ENCODE results near the gene RALGPS1.

RALGPS1 gene

GRCh38 chr9:126938327-126938726, 23.7 kb downstream of the RALGPS1 start:
- no peak for TF ChIP-seq NFRKB (IDR thresholded peaks at IDR 0.05)
- TF ChIP-seq PKNOX1 (IDR thresholded peaks at IDR 0.05): no peak
- TF ChIP-seq TARDBP (IDR thresholded peaks at IDR 0.05): no peak
- TF ChIP-seq SUZ12 (IDR thresholded peaks at IDR 0.05): no peak
- no peak for TF ChIP-seq FOXK2 (IDR thresholded peaks at IDR 0.05)
- no peak for TF ChIP-seq CTBP1 (IDR thresholded peaks at IDR 0.05; ENCODE audit: borderline replicate concordance)
- TF ChIP-seq ARNT (IDR thresholded peaks at IDR 0.05): no peak
- no peak for TF ChIP-seq LEF1 (IDR thresholded peaks at IDR 0.05; ENCODE audit: borderline replicate concordance)
- no peak for TF ChIP-seq BHLHE40 (IDR thresholded peaks at IDR 0.05; ENCODE audit: borderline replicate concordance)
- TF ChIP-seq ZNF384 (IDR thresholded peaks at IDR 0.05): no peak
- TF ChIP-seq FOXA1 (IDR thresholded peaks at IDR 0.05): no peak
- TF ChIP-seq SP1 (IDR thresholded peaks at IDR 0.05): no peak
- no peak for TF ChIP-seq ELF4 (IDR thresholded peaks at IDR 0.05)
- no peak for TF ChIP-seq L3MBTL2 (conservative IDR thresholded peaks at IDR 0.05)
- TF ChIP-seq HDGF (IDR thresholded peaks at IDR 0.05; ENCODE audit: borderline replicate concordance): no peak
- TF ChIP-seq FOXM1 (IDR thresholded peaks at IDR 0.05; ENCODE audit: borderline replicate concordance): no peak
- no peak for DNase-seq (ENCODE audit: extremely low spot score)
- ChIA-PET POLR2A (no interaction called here), CTCF (no interaction called here)

- POLR2A ChIA-PET: no interaction called here
- CTCF ChIA-PET: interaction anchor here (0.6 to 1.8 kb wide), 7 partner anchors 13 to 360 kb away, joined by 3 to 8 read pairs (median 3); no protein-coding TSS in a partner anchor
- no peak for DNase-seq (ENCODE audit: extremely low spot score)
Observed at GRCh38 chr9:126939821-126940221, 25.2 kb downstream of the RALGPS1 start.

GRCh38 chr9:126942399-126942798, 27.8 kb downstream of the RALGPS1 start:
- POLR2A ChIA-PET: no interaction called here
- no peak for DNase-seq (ENCODE audit: extremely low spot score)
- CTCF ChIA-PET: interaction anchor here (1.2 kb wide), 1 partner anchor 23 kb away, joined by 5 read pairs; no protein-coding TSS in a partner anchor
- TF ChIP-seq TARDBP (IDR thresholded peaks at IDR 0.05): no peak
- no peak for TF ChIP-seq HDGF (IDR thresholded peaks at IDR 0.05; ENCODE audit: borderline replicate concordance)
- no peak for TF ChIP-seq LEF1 (IDR thresholded peaks at IDR 0.05; ENCODE audit: borderline replicate concordance)
- TF ChIP-seq SP1 (IDR thresholded peaks at IDR 0.05): no peak
- TF ChIP-seq SUZ12 (IDR thresholded peaks at IDR 0.05): no peak
- TF ChIP-seq ARNT (IDR thresholded peaks at IDR 0.05): no peak
- TF ChIP-seq FOXA1 (IDR thresholded peaks at IDR 0.05): no peak
- no peak for TF ChIP-seq ELF4 (IDR thresholded peaks at IDR 0.05)
- no peak for TF ChIP-seq BHLHE40 (IDR thresholded peaks at IDR 0.05; ENCODE audit: borderline replicate concordance)
- TF ChIP-seq FOXK2 (IDR thresholded peaks at IDR 0.05): no peak
- TF ChIP-seq NFRKB (IDR thresholded peaks at IDR 0.05): no peak
- no peak for TF ChIP-seq L3MBTL2 (conservative IDR thresholded peaks at IDR 0.05)
- no peak for TF ChIP-seq PKNOX1 (IDR thresholded peaks at IDR 0.05)
- TF ChIP-seq ZNF384 (IDR thresholded peaks at IDR 0.05): no peak
- no peak for TF ChIP-seq FOXM1 (IDR thresholded peaks at IDR 0.05; ENCODE audit: borderline replicate concordance)
- no peak for TF ChIP-seq CTBP1 (IDR thresholded peaks at IDR 0.05; ENCODE audit: borderline replicate concordance)

More at GRCh38 chr9:126939821-126940221, 25.2 kb downstream of the RALGPS1 start:
- TF ChIP-seq HDGF (IDR thresholded peaks at IDR 0.05; ENCODE audit: borderline replicate concordance) (no peak), ZNF384 (IDR thresholded peaks at IDR 0.05) (no peak), CTBP1 (IDR thresholded peaks at IDR 0.05; ENCODE audit: borderline replicate concordance) (no peak)

GRCh38 chr9:126945682-126946081, 31.1 kb downstream of the RALGPS1 start:
- TF ChIP-seq CTBP1 (IDR thresholded peaks at IDR 0.05; ENCODE audit: borderline replicate concordance) (no peak), LEF1 (IDR thresholded peaks at IDR 0.05; ENCODE audit: borderline replicate concordance) (no peak), FOXK2 (IDR thresholded peaks at IDR 0.05) (no peak), TARDBP (IDR thresholded peaks at IDR 0.05) (no peak), FOXM1 (IDR thresholded peaks at IDR 0.05; ENCODE audit: borderline replicate concordance) (no peak), ZNF384 (IDR thresholded peaks at IDR 0.05) (no peak), SUZ12 (IDR thresholded peaks at IDR 0.05) (no peak), ELF4 (IDR thresholded peaks at IDR 0.05) (no peak), ARNT (IDR thresholded peaks at IDR 0.05) (no peak), L3MBTL2 (conservative IDR thresholded peaks at IDR 0.05) (no peak), FOXA1 (IDR thresholded peaks at IDR 0.05) (no peak), BHLHE40 (IDR thresholded peaks at IDR 0.05; ENCODE audit: borderline replicate concordance) (no peak), NFRKB (IDR thresholded peaks at IDR 0.05) (no peak), HDGF (IDR thresholded peaks at IDR 0.05; ENCODE audit: borderline replicate concordance) (no peak)
- ChIA-PET CTCF (no interaction called here), POLR2A (no interaction called here)
- no peak for DNase-seq (ENCODE audit: extremely low spot score)

- TF ChIP-seq L3MBTL2 (conservative IDR thresholded peaks at IDR 0.05) (no peak), FOXA1 (IDR thresholded peaks at IDR 0.05) (no peak), TARDBP (IDR thresholded peaks at IDR 0.05) (no peak), BHLHE40 (IDR thresholded peaks at IDR 0.05; ENCODE audit: borderline replicate concordance) (no peak)
- ChIA-PET POLR2A (no interaction called here), CTCF (interaction anchor here (0.6 kb wide), 1 partner anchor 260 kb away, joined by 4 read pairs; no protein-coding TSS in a partner anchor)
- DNase-seq (ENCODE audit: extremely low spot score): no peak
Observed at GRCh38 chr9:126947529-126947928, 32.9 kb downstream of the RALGPS1 start.

- TF ChIP-seq HDGF (IDR thresholded peaks at IDR 0.05; ENCODE audit: borderline replicate concordance): no peak
- TF ChIP-seq ELF4 (IDR thresholded peaks at IDR 0.05): no peak
- TF ChIP-seq L3MBTL2 (conservative IDR thresholded peaks at IDR 0.05): no peak
- no peak for TF ChIP-seq TARDBP (IDR thresholded peaks at IDR 0.05)
- TF ChIP-seq FOXM1 (IDR thresholded peaks at IDR 0.05; ENCODE audit: borderline replicate concordance): no peak
- TF ChIP-seq ARNT (IDR thresholded peaks at IDR 0.05): no peak
- TF ChIP-seq ZNF384 (IDR thresholded peaks at IDR 0.05): no peak
- TF ChIP-seq FOXA1 (IDR thresholded peaks at IDR 0.05): no peak
- no peak for TF ChIP-seq SUZ12 (IDR thresholded peaks at IDR 0.05)
- TF ChIP-seq PKNOX1 (IDR thresholded peaks at IDR 0.05): no peak
- TF ChIP-seq BHLHE40 (IDR thresholded peaks at IDR 0.05; ENCODE audit: borderline replicate concordance): no peak
- no peak for TF ChIP-seq CTBP1 (IDR thresholded peaks at IDR 0.05; ENCODE audit: borderline replicate concordance)
- no peak for TF ChIP-seq NFRKB (IDR thresholded peaks at IDR 0.05)
- TF ChIP-seq LEF1 (IDR thresholded peaks at IDR 0.05; ENCODE audit: borderline replicate concordance): no peak
- no peak for TF ChIP-seq SP1 (IDR thresholded peaks at IDR 0.05)
- ChIA-PET POLR2A (no interaction called here), CTCF (no interaction called here)
- DNase-seq (ENCODE audit: extremely low spot score): no peak
Observed at GRCh38 chr9:126952205-126952977, 37.8 kb downstream of the RALGPS1 start.

Data from HEK293T (cell line).